Neural cell (in vitro differentiated cells): ENCODE measurements around the gene NBPF26.
"Not testable (repeated sequence)": the region's sequence is repeated elsewhere in the genome, so short reads cannot be mapped to it uniquely, and the experiment has no call there.

Experiments used
- CTCF ChIP-seq: fragments of 450-650 bp; IDR thresholded peaks from 2 replicates; pipeline ENCODE4 v1.5.1; 2014; ENCODE audit warnings: antibody characterized with exemption, mild to moderate bottlenecking, moderate library complexity; ENCODE audit not compliant: poor library complexity, severe bottlenecking
- EP300 ChIP-seq: fragments of 450-650 bp; conservative IDR thresholded peaks from 2 replicates; pipeline ENCODE4 v1.6.1; 2014; ENCODE audit warnings: antibody characterized with exemption, mild to moderate bottlenecking, moderate library complexity; ENCODE audit not compliant: poor library complexity, severe bottlenecking
- EZH2 ChIP-seq: fragments of 200-600, 300-800 bp; shearing (Covaris generic), sonication (generic); IDR thresholded peaks from 2 replicates; pipeline ENCODE4 v1.6.1; 2014; ENCODE audit warnings: antibody characterized with exemption, low read length, borderline replicate concordance, mild to moderate bottlenecking; ENCODE audit not compliant: insufficient read depth, poor library complexity, severe bottlenecking
- RAD21 ChIP-seq: fragments of 450-650 bp; conservative IDR thresholded peaks from 2 replicates; pipeline ENCODE4 v1.6.1; 2014; ENCODE audit warnings: antibody characterized with exemption, mild to moderate bottlenecking, moderate library complexity
- REST ChIP-seq: IDR thresholded peaks from 2 replicates; pipeline ENCODE4 v1.6.1; 2012; ENCODE audit warnings: borderline replicate concordance
- TAF1 ChIP-seq: IDR thresholded peaks from 2 replicates; pipeline ENCODE4 v1.6.1; 2012; ENCODE audit warnings: low read depth

DNA sequence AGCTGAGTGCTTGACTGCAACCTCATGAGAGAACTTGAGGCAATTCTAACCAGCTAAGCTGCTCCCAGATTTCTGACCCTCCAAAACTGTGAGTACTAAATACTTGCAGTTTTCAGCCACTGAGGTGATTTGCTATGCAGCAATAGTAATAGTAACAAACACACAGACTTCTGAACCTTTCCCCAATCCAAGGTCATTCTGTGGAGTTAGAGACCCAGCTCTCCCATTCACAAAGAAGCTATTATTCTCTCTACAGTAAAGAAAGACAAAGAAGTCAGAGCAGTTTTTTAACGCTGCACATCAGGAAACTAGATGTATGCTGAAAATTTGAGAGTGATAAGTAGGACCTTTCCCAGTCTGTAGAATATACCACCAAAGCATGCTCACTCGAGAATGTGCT lies 38.1 kb upstream of the NBPF26 start:
- not testable (repeated sequence) for TF ChIP-seq CTCF, TAF1, REST, EZH2, EP300, RAD21
